Spleen (tissue), 11 donors: ENCODE results near the gene ABCC8. TPM values are rescaled to one million over a fixed set of nuclear protein-coding genes. Genes with fewer than 3 reads are reported as not detected.

Source experiments
- DNase-seq: peaks from one replicate; pipeline ENCODE4 v3.0.0-alpha.2; 2020
- H3K27ac ChIP-seq, 8 donors: fragments of 200-600 bp; sonication (generic) in 7 of 8; 1 replicate in 4 of 8; 2 replicates in 4 of 8; pipeline versions ENCODE4 v1.5.0 to v1.8.0; 2016 to 2021; ENCODE audit warnings: inconsistent platforms in 4 of 8, mild to moderate bottlenecking in 4 of 8, moderate library complexity in 1 of 8
- H3K27me3 ChIP-seq, 7 donors: fragments of 200-600 bp; sonication (generic) in 6 of 7; replicated peaks in 1 of 7; 1 replicate in 4 of 7; 2 replicates in 3 of 7; pipeline versions ENCODE4 v1.5.0 to v1.8.0; 2016 to 2021; ENCODE audit warnings: inconsistent platforms in 3 of 7, mild to moderate bottlenecking in 1 of 7
- H3K36me3 ChIP-seq, 6 donors: fragments of 200-600 bp; sonication (generic) in 5 of 6; 1 replicate in 4 of 6; 2 replicates in 2 of 6; pipeline versions ENCODE4 v1.5.0 to v1.8.0; 2016 to 2021; ENCODE audit warnings: inconsistent platforms in 2 of 6
- H3K4me1 ChIP-seq, 6 donors: fragments of 200-600 bp; sonication (generic) in 5 of 6; 1 replicate in 3 of 6; 2 replicates in 3 of 6; pipeline versions ENCODE4 v1.5.0 to v1.8.0; 2016 to 2021; ENCODE audit warnings: inconsistent platforms in 3 of 6
- H3K4me3 ChIP-seq, 8 donors: fragments of 200-600 bp; sonication (generic) in 7 of 8; 1 replicate in 4 of 8; 2 replicates in 4 of 8; pipeline versions ENCODE4 v1.5.0 to v1.8.0; 2016 to 2021; ENCODE audit warnings: inconsistent platforms in 4 of 8, mild to moderate bottlenecking in 4 of 8, moderate library complexity in 2 of 8
- H3K9me3 ChIP-seq, 8 donors: fragments of 200-600 bp; sonication (generic) in 7 of 8; 1 replicate in 4 of 8; 2 replicates in 4 of 8; pipeline versions ENCODE4 v1.5.0 to v1.8.0; 2016 to 2021; ENCODE audit warnings: inconsistent platforms in 4 of 8
- CTCF ChIP-seq, 11 experiments: fragments of 200-600 bp in 7 of 11; fragments of 450-650 bp in 4 of 11; sonication (generic) in 4 of 11; IDR thresholded peaks in 8 of 11; conservative IDR thresholded peaks in 3 of 11; 1 replicate in 7 of 11; 2 replicates in 4 of 11; pipeline versions ENCODE4 v1.4.0 to v1.8.0; 2016 to 2021; ENCODE audit warnings: antibody characterized with exemption in 11 of 11, inconsistent platforms in 4 of 11, mild to moderate bottlenecking in 1 of 11
- POLR2A ChIP-seq, 3 donors: fragments of 450-650 bp; IDR thresholded peaks; one replicate each; pipeline ENCODE4 v1.5.1; 2017; ENCODE audit warnings: antibody characterized with exemption in 3 of 3, mild to moderate bottlenecking in 1 of 3
- POLR2AphosphoS5 ChIP-seq, 3 donors: sonication (generic); formaldehyde crosslinking; IDR thresholded peaks; one replicate each; pipeline ENCODE4 v1.5.1; 2017; ENCODE audit warnings: antibody characterized with exemption in 3 of 3
- WGBS, 5 donors: extraction: QIAGEN DNeasy Blood & Tissue Kit in 3 of 5; methylation state at CpG; one replicate each; pipeline versions ENCODE4 v1.1.5 to v1.1.7; 2013 to 2018; 5-methylcytosine and 5-hydroxymethylcytosine counted together
- intact Hi-C: fragments of 100-400 bp; cut with DNase I; formaldehyde crosslinking; loops from one replicate; pipeline ENCODE4 v1.15.0; 2023; ENCODE audit warnings: low total_unique reads
- polyA plus RNA-seq, 3 donors: library from polyadenylated mRNA; stranded (reverse); fragments of 200-250 nt; gene quantifications; one replicate each; pipeline ENCODE4 v1.2.1, GENCODE V29; 2013
- total RNA-seq, 7 donors: library from RNA; depleted of rRNA in 3 of 7; stranded (reverse); fragments of >200 nt in 3 of 7; fragmentation: NEBNext Ultra II Directional in 4 of 7; extraction: Animal tissue kit (Norgen Biotek cat#: 25700) in 4 of 7; gene quantifications; one replicate each; pipeline versions ENCODE4 v1.1.0 to v1.2.1, GENCODE V29; 2016 to 2021
- donor health status: healthy with polysubstance abuse.
- donor health status: DM: no; HTN: no; CAD: no; lungs with moderate emphysema.
- donor health status: DM: no; HTN: no; CAD: no.
- donor health status: Bipolar disorder and iron deficiency.
- donor health status: healthy.
- donor health status: DM: no; HTN: no; CAD: no.
- donor health status: DM: yes; HTN: yes; CAD: no.

ABCC8 gene
- total and polyA plus RNA-seq, 10 donors, result 0.26 to 1.3 (median 0.48) TPM; not detected in 2

- intact Hi-C loops, result no loop called here
- 26 to 50% (median 34%) methylated on average over 2 of the region's 2 CpGs for WGBS, 5 donors
Observed at GRCh38 chr11:17512101-17512500, 35.5 kb upstream of the ABCC8 start.

DNA sequence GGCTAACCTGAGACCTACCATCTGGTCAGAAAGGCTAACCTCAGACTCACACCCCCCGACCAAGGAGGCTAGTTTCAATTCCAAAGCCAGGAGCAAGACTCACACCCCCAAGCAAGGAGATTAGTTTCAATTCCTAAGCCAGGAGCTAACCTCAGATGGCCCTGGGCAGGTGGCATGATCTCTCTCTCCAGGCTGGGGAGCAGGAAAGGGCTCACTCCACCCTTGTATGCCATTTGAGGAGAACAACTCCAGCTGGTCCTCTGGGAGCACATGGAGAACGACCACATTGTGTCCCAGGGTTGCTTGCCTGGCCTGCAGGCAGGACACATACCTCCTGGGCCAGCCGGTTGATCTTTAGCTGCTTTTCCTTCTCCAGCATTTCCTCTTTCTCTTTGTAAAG is 34.9 kb upstream of the ABCC8 start:
- Histone ChIP-seq H3K9me3 (no peaks in the 10 kb centered on the region), H3K27me3 (peaks cover 0 to 10% (median 0%) of the 10 kb centered on the region in 7 donors), H3K4me3 (no peak overlapping the region), H3K4me1 (peaks cover 0 to 37% (median 5%) of the 10 kb centered on the region in 6 donors), H3K27ac (no peak overlapping the region), H3K36me3 (no peaks in the 10 kb centered on the region)
- no peak for DNase-seq
- intact Hi-C loops, result no loop called here
- TF ChIP-seq CTCF (IDR thresholded peaks at IDR 0.05 in 8 of 11, conservative IDR thresholded peaks at IDR 0.05 in 3 of 11) (no peak), POLR2A (IDR thresholded peaks at IDR 0.05) (no peak), POLR2AphosphoS5 (IDR thresholded peaks at IDR 0.05) (no peak)
- WGBS, 5 donors, result 37 to 65% (median 39%) methylated on average over 3 of the region's 3 CpGs

More at GRCh38 chr11:17512101-17512500, 35.5 kb upstream of the ABCC8 start:
- Histone ChIP-seq H3K4me1 (peaks cover 0 to 37% (median 5%) of the 10 kb centered on the region in 6 donors), H3K27ac (no peak overlapping the region), H3K9me3 (no peaks in the 10 kb centered on the region), H3K36me3 (no peaks in the 10 kb centered on the region), H3K4me3 (no peak overlapping the region), H3K27me3 (peaks cover 0 to 15% (median 0%) of the 10 kb centered on the region in 7 donors)
- TF ChIP-seq POLR2AphosphoS5 (IDR thresholded peaks at IDR 0.05), result no peak
- no peak for TF ChIP-seq POLR2A (IDR thresholded peaks at IDR 0.05)
- TF ChIP-seq CTCF (IDR thresholded peaks at IDR 0.05 in 8 of 11, conservative IDR thresholded peaks at IDR 0.05 in 3 of 11), result no peak
- DNase-seq, result no peak

DNA sequence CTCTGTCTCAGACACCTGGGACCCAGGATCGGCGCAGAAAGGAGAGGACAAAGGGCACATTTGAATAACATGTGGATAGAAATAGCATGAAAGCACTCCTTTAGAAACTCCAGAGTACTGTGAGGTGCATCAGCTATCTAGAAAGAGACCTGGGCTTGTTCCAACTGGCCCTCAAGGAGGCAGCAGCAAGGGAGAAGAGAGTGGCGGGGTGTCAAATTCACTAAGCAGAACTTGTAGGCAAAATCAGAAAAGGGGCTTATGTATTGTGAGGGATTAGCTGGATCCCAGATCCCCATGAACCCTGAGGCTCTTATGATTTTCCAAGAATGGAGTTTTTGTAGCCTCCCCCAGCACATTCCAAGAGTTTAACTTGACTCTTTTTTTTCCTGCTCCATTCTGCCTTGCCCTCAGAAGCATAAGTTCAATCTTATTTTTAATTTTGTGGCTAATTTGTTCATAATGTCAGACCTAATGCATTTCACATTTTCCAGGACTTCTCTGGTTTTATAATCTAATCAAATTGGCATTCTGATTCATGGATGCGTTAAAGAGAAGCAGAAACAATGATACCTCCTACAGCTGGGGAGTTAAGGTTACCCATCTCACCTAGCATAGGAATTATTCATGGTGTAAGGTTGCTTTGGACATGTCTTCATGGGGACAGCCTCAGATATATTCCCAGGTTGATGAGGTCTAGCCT is 34.0 kb upstream of the ABCC8 start:
- Histone ChIP-seq H3K27ac (no peak overlapping the region), H3K4me1 (peaks cover 0 to 30% (median 5%) of the 10 kb centered on the region in 6 donors), H3K36me3 (no peaks in the 10 kb centered on the region), H3K4me3 (no peak overlapping the region), H3K9me3 (no peaks in the 10 kb centered on the region), H3K27me3 (peaks cover 0 to 10% (median 0%) of the 10 kb centered on the region in 7 donors)
- TF ChIP-seq CTCF (IDR thresholded peaks at IDR 0.05 in 8 of 11, conservative IDR thresholded peaks at IDR 0.05 in 3 of 11) (no peak), POLR2AphosphoS5 (IDR thresholded peaks at IDR 0.05) (no peak), POLR2A (IDR thresholded peaks at IDR 0.05) (no peak)
- 60 to 81% (median 71%) methylated on average over 4 of the region's 4 CpGs for WGBS, 5 donors
- no peak for DNase-seq
- intact Hi-C loops, result no loop called here

- Histone ChIP-seq H3K27ac (peak overlapping the region in 4 of 8 donors; percentile 37 to 74 (median 51)), H3K4me1 (peaks cover 0 to 24% (median 3%) of the 10 kb centered on the region in 6 donors), H3K36me3 (no peaks in the 10 kb centered on the region), H3K27me3 (peaks cover 0 to 10% (median 0%) of the 10 kb centered on the region in 7 donors), H3K4me3 (no peak overlapping the region), H3K9me3 (no peaks in the 10 kb centered on the region)
- no peak for DNase-seq
- TF ChIP-seq CTCF (IDR thresholded peaks at IDR 0.05 in 8 of 11, conservative IDR thresholded peaks at IDR 0.05 in 3 of 11) (no peak), POLR2AphosphoS5 (IDR thresholded peaks at IDR 0.05) (peak in 1 of 3 donors; percentile 21)
- intact Hi-C loops, result no loop called here
- WGBS, 5 donors, result 41 to 59% (median 43%) methylated on average over 3 of the region's 3 CpGs
Observed at GRCh38 chr11:17508791-17509190, 32.1 kb upstream of the ABCC8 start.
